ENCODE results near the gene NEDD4L.

NEDD4L gene

DNA sequence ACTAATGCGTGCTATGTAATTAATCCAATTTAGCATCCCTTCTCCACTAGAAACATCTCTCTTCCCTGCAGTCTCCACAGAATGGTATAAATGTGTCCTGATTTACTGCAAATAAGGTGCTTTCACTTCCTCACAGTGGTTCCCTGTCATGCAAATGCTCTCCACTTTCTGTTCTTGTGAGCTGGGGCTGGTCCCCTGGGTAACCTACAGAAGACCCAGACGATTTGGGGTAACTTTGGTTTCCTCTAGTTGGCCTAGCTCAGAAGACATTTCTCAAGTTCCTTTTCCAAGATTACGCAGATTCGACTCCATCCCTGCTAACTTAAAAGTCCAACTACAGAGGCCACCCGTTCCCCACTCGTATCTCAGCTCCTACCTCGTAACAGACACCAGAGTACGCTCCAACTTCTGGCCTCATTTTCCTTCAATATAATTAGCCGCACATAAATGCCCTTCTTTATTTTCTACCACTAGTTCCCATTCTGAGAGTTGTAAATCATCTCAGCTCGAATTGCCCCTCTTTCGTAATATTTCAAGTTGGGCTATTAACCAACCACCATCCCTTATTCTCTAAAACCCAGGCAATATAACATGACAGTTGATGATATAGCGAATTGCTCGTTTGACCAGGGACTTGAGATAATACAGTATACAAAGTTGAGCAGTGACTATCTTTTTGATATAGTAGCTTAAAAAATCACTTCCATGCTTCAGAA is 28.8 kb upstream of the NEDD4L start:
- no peak overlapping the region for H3K4me2 ChIP-seq (ENCODE audit: low read length)
- no peak for DNase-seq
- H3K79me2 ChIP-seq (ENCODE audit: control insufficient read depth, insufficient read depth, low read length, poor library complexity) = no peaks in the 10 kb centered on the region
- no peaks in the 10 kb centered on the region for H3K4me1 ChIP-seq (ENCODE audit: control insufficient read depth in 1 of 2, insufficient read depth in 2 of 2, low read length in 2 of 2)
- H3K27ac ChIP-seq (ENCODE audit: low read depth, low read length) = no peak overlapping the region
- H3K9me3 ChIP-seq (ENCODE audit: insufficient read depth, low read depth, low read length) = no peaks in the 10 kb centered on the region
- H3K23ac ChIP-seq (ENCODE audit: low read length) = no peak overlapping the region
- no peak overlapping the region for H3K9ac ChIP-seq (ENCODE audit: low read length)
- no peaks in the 10 kb centered on the region for H3K36me3 ChIP-seq (ENCODE audit: control insufficient read depth in 1 of 2, insufficient read depth in 2 of 2, low read length in 2 of 2)
- H4K8ac ChIP-seq (ENCODE audit: low read depth, low read length) = no peak overlapping the region
- WGBS (ENCODE audit: extremely low coverage, insufficient coverage, insufficient read length) = no CpG with 5 or more reads among the region's 13 CpGs
- no peak overlapping the region for H2BK120ac ChIP-seq (ENCODE audit: insufficient read depth, low read length, poor library complexity)
- no peak overlapping the region for H4K91ac ChIP-seq (ENCODE audit: low read depth, low read length)
- no peak overlapping the region for H3K4ac ChIP-seq (ENCODE audit: low read depth, low read length)
- H2BK12ac ChIP-seq (ENCODE audit: low read length) = no peak overlapping the region
- H3K4me3 ChIP-seq (ENCODE audit: low read depth, low read length) = no peak overlapping the region
- H2BK5ac ChIP-seq (ENCODE audit: low read depth, low read length, poor library complexity) = no peak overlapping the region
- H2AK5ac ChIP-seq (ENCODE audit: low read length) = no peak overlapping the region
- no peaks in the 10 kb centered on the region for H3K79me1 ChIP-seq (ENCODE audit: low read length)
- H4K12ac ChIP-seq (ENCODE audit: low read depth, low read length) = no peak overlapping the region
- no peak overlapping the region for H3K18ac ChIP-seq (ENCODE audit: low read length)
- H2AFZ ChIP-seq (ENCODE audit: insufficient read depth, low read length, poor library complexity) = no peak overlapping the region
- no peak overlapping the region for H3K14ac ChIP-seq (ENCODE audit: low read length)
- no peaks in the 10 kb centered on the region for H3K27me3 ChIP-seq (ENCODE audit: insufficient read depth, low read length)

- DNase-seq = no peak
- Histone ChIP-seq H3K4me3 (ENCODE audit: low read depth, low read length) (no peak overlapping the region), H3K4me2 (ENCODE audit: low read length) (no peak overlapping the region), H2AFZ (ENCODE audit: insufficient read depth, low read length, poor library complexity) (no peak overlapping the region), H3K23ac (ENCODE audit: low read length) (no peak overlapping the region), H3K9me3 (ENCODE audit: insufficient read depth, low read depth, low read length) (no peaks in the 10 kb centered on the region), H3K27ac (ENCODE audit: low read depth, low read length) (no peak overlapping the region), H4K91ac (ENCODE audit: low read depth, low read length) (no peak overlapping the region), H2BK12ac (ENCODE audit: low read length) (no peak overlapping the region), H3K9ac (ENCODE audit: low read length) (no peak overlapping the region), H3K18ac (ENCODE audit: low read length) (no peak overlapping the region), H4K12ac (ENCODE audit: low read depth, low read length) (no peak overlapping the region), H2BK5ac (ENCODE audit: low read depth, low read length, poor library complexity) (no peak overlapping the region), H3K79me1 (ENCODE audit: low read length) (no peaks in the 10 kb centered on the region), H4K8ac (ENCODE audit: low read depth, low read length) (no peak overlapping the region), H2BK120ac (ENCODE audit: insufficient read depth, low read length, poor library complexity) (no peak overlapping the region), H3K79me2 (ENCODE audit: control insufficient read depth, insufficient read depth, low read length, poor library complexity) (no peaks in the 10 kb centered on the region), H3K4ac (ENCODE audit: low read depth, low read length) (no peak overlapping the region), H3K36me3 (ENCODE audit: control insufficient read depth in 1 of 2, insufficient read depth in 2 of 2, low read length in 2 of 2) (no peaks in the 10 kb centered on the region), H3K27me3 (ENCODE audit: insufficient read depth, low read length) (no peaks in the 10 kb centered on the region), H2AK5ac (ENCODE audit: low read length) (no peak overlapping the region), H3K4me1 (ENCODE audit: control insufficient read depth in 1 of 2, insufficient read depth in 2 of 2, low read length in 2 of 2) (no peaks in the 10 kb centered on the region), H3K14ac (ENCODE audit: low read length) (no peak overlapping the region)
Observed at GRCh38 chr18:58017267-58017666, 26.8 kb upstream of the NEDD4L start.

DNA sequence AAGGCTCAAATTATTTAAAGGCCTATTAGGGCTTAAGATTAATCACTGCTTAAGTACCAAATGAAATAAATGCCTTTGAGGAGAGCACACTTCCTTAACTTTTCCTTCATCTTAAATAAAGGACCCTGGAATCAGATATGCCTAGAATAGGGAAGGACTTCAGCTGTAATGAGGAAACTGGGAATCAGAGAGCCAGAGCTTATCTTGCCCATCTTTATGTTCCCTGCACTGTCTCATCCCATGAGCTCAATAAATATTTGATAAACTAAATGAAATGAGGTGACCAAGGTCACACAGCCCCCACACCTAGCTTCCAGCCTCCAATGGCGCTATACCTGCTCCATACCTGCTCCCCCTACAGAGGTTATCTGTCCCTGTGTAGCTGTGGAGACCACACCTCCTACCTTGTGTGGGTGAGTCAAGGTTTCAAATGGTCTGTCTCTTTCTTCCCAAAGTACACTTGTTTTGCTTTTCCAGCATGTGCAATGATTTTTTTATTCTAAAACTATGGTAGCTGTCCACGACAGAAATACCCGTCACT is 23.4 kb upstream of the NEDD4L start:
- Histone ChIP-seq H2BK120ac (ENCODE audit: insufficient read depth, low read length, poor library complexity) (no peak overlapping the region), H3K9ac (ENCODE audit: low read length) (no peak overlapping the region), H4K8ac (ENCODE audit: low read depth, low read length) (no peak overlapping the region), H3K4me3 (ENCODE audit: low read depth, low read length) (no peak overlapping the region), H3K27me3 (ENCODE audit: insufficient read depth, low read length) (no peaks in the 10 kb centered on the region), H4K91ac (ENCODE audit: low read depth, low read length) (no peak overlapping the region), H3K9me3 (ENCODE audit: insufficient read depth, low read depth, low read length) (no peaks in the 10 kb centered on the region), H3K14ac (ENCODE audit: low read length) (no peak overlapping the region), H3K23ac (ENCODE audit: low read length) (no peak overlapping the region), H3K4me2 (ENCODE audit: low read length) (no peak overlapping the region), H3K27ac (ENCODE audit: low read depth, low read length) (no peak overlapping the region), H2BK12ac (ENCODE audit: low read length) (no peak overlapping the region), H3K36me3 (ENCODE audit: control insufficient read depth in 1 of 2, insufficient read depth in 2 of 2, low read length in 2 of 2) (no peaks in the 10 kb centered on the region), H2AFZ (ENCODE audit: insufficient read depth, low read length, poor library complexity) (no peak overlapping the region), H3K79me1 (ENCODE audit: low read length) (no peaks in the 10 kb centered on the region), H2BK5ac (ENCODE audit: low read depth, low read length, poor library complexity) (no peak overlapping the region), H3K79me2 (ENCODE audit: control insufficient read depth, insufficient read depth, low read length, poor library complexity) (no peaks in the 10 kb centered on the region), H3K4me1 (ENCODE audit: control insufficient read depth in 1 of 2, insufficient read depth in 2 of 2, low read length in 2 of 2) (no peaks in the 10 kb centered on the region), H3K4ac (ENCODE audit: low read depth, low read length) (no peak overlapping the region), H2AK5ac (ENCODE audit: low read length) (no peak overlapping the region), H4K12ac (ENCODE audit: low read depth, low read length) (no peak overlapping the region), H3K18ac (ENCODE audit: low read length) (no peak overlapping the region)
- WGBS (ENCODE audit: extremely low coverage, insufficient coverage, insufficient read length) = no CpG with 5 or more reads among the region's 3 CpGs
- no peak for DNase-seq

DNA sequence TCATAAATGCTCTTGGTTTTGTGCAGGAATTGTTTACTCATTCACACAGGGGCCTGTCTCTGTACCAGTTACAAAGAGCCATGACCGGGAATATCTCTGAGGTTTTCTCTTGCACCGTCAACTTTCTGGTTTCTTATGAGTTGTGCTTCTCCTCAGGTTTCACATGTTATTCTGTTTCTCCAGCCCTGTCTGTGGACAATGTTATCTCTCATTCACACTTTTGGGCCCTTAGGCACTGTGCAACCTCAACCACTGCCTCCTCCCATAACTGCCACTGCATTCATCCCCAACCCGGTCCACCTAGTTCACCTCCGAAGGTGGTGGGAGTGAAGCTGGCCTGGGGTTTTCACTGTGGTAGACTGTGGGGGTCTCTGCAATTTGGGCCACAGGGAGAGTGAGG is 22.5 kb upstream of the NEDD4L start:
- no CpG with 5 or more reads among the region's 4 CpGs for WGBS (ENCODE audit: extremely low coverage, insufficient coverage, insufficient read length)
- no peaks in the 10 kb centered on the region for H3K79me2 ChIP-seq (ENCODE audit: control insufficient read depth, insufficient read depth, low read length, poor library complexity)
- no peaks in the 10 kb centered on the region for H3K79me1 ChIP-seq (ENCODE audit: low read length)

More for the DNA sequence above, 22.5 kb upstream of the NEDD4L start:
- Histone ChIP-seq H3K27me3 (ENCODE audit: insufficient read depth, low read length) (no peaks in the 10 kb centered on the region), H3K4ac (ENCODE audit: low read depth, low read length) (no peak overlapping the region), H4K91ac (ENCODE audit: low read depth, low read length) (no peak overlapping the region), H2BK5ac (ENCODE audit: low read depth, low read length, poor library complexity) (no peak overlapping the region), H3K4me2 (ENCODE audit: low read length) (no peak overlapping the region), H4K8ac (ENCODE audit: low read depth, low read length) (no peak overlapping the region), H3K23ac (ENCODE audit: low read length) (no peak overlapping the region), H2BK12ac (ENCODE audit: low read length) (no peak overlapping the region), H3K4me3 (ENCODE audit: low read depth, low read length) (no peak overlapping the region), H4K12ac (ENCODE audit: low read depth, low read length) (no peak overlapping the region), H3K14ac (ENCODE audit: low read length) (no peak overlapping the region), H3K4me1 (ENCODE audit: control insufficient read depth in 1 of 2, insufficient read depth in 2 of 2, low read length in 2 of 2) (no peaks in the 10 kb centered on the region), H3K9ac (ENCODE audit: low read length) (no peak overlapping the region), H3K18ac (ENCODE audit: low read length) (no peak overlapping the region), H3K9me3 (ENCODE audit: insufficient read depth, low read depth, low read length) (no peaks in the 10 kb centered on the region), H3K36me3 (ENCODE audit: control insufficient read depth in 1 of 2, insufficient read depth in 2 of 2, low read length in 2 of 2) (no peaks in the 10 kb centered on the region), H2BK120ac (ENCODE audit: insufficient read depth, low read length, poor library complexity) (no peak overlapping the region), H3K27ac (ENCODE audit: low read depth, low read length) (no peak overlapping the region), H2AFZ (ENCODE audit: insufficient read depth, low read length, poor library complexity) (no peak overlapping the region), H2AK5ac (ENCODE audit: low read length) (no peak overlapping the region)
- no peak for DNase-seq

Data from trophoblast cell (in vitro differentiated cells and primary cell).